WERI-Rb-1 (cell line): ENCODE results near the gene KLF4.
"Not testable (repeated sequence)": the region's sequence is repeated elsewhere in the genome, so short reads cannot be mapped to it uniquely, and the experiment has no call there.

Experiments
- DNase-seq: peaks from one replicate; pipeline ENCODE4 v3.0.0-alpha.2; 2020
- H3K27ac ChIP-seq: fragments of 250-450 bp; sonication (Bioruptor Pico); 2 replicates; pipeline ENCODE4 v1.5.1; 2020; ENCODE audit warnings: mild to moderate bottlenecking, moderate library complexity
- H3K27me3 ChIP-seq: fragments of 250-450 bp; sonication (Bioruptor Pico); 2 replicates; pipeline ENCODE4 v1.5.1; 2021; ENCODE audit warnings: mild to moderate bottlenecking, low read depth, moderate library complexity; ENCODE audit not compliant: insufficient read depth, severe bottlenecking
- H3K36me3 ChIP-seq: fragments of 250-450 bp; sonication (Bioruptor Pico); 2 replicates; pipeline ENCODE4 v1.5.1; 2020; ENCODE audit warnings: mild to moderate bottlenecking, moderate library complexity
- H3K4me3 ChIP-seq: 2 replicates; pipeline ENCODE4 v1.5.1; 2011; ENCODE audit warnings: low read depth, mild to moderate bottlenecking, control low read depth, low read length
- H3K9me3 ChIP-seq: fragments of 250-450 bp; sonication (Bioruptor Pico); 2 replicates; pipeline ENCODE4 v1.5.1; 2021; ENCODE audit warnings: mild to moderate bottlenecking, moderate library complexity; ENCODE audit not compliant: severe bottlenecking
- CTCF ChIP-seq: IDR thresholded peaks from 2 replicates; pipeline ENCODE4 v1.5.1; 2011; ENCODE audit warnings: low read depth, mild to moderate bottlenecking, control low read depth, inconsistent platforms, low read length

KLF4 gene

GRCh38 chr9:107502464-107502863 is 12.9 kb upstream of the KLF4 start:
- no peak for TF ChIP-seq CTCF
- Histone ChIP-seq H3K27ac (no peak overlapping the region), H3K36me3 (no peaks in the 10 kb centered on the region), H3K27me3 (peaks cover 31% of the 10 kb centered on the region), H3K4me3 (no peak overlapping the region), H3K9me3 (no peaks in the 10 kb centered on the region)
- DNase-seq, result no peak

- H3K27ac ChIP-seq, DNase-seq, H3K36me3 ChIP-seq, H3K4me3 ChIP-seq, H3K9me3 ChIP-seq: not testable (repeated sequence)
- peaks cover 21% of the 10 kb centered on the region for H3K27me3 ChIP-seq
Measured at GRCh38 chr9:107500421-107501200, 11.0 kb upstream of the KLF4 start.

GRCh38 chr9:107496976-107497375 is 7.4 kb upstream of the KLF4 start:
- TF ChIP-seq CTCF, result no peak
- H3K4me3 ChIP-seq, result no peak overlapping the region
- no peaks in the 10 kb centered on the region for H3K9me3 ChIP-seq
- no peaks in the 10 kb centered on the region for H3K27me3 ChIP-seq
- no peak for DNase-seq
- H3K36me3 ChIP-seq, result no peaks in the 10 kb centered on the region
- no peak overlapping the region for H3K27ac ChIP-seq

- Histone ChIP-seq H3K27me3 (peaks cover 19% of the 10 kb centered on the region), H3K36me3 (no peaks in the 10 kb centered on the region), H3K27ac (no peak overlapping the region), H3K9me3 (no peaks in the 10 kb centered on the region), H3K4me3 (no peak overlapping the region)
- no peak for TF ChIP-seq CTCF
- no peak for DNase-seq
Measured at GRCh38 chr9:107492381-107492970, 2.9 kb upstream of the KLF4 start.

- Histone ChIP-seq H3K27ac (no peak overlapping the region), H3K36me3 (no peaks in the 10 kb centered on the region; the same call in 1 of the 2 replicates), H3K27me3 (peaks cover 26% of the 10 kb centered on the region), H3K9me3 (no peaks in the 10 kb centered on the region), H3K4me3 (no peak overlapping the region)
- TF ChIP-seq CTCF, result no peak
- DNase-seq, result no peak
Measured at GRCh38 chr9:107491081-107492053, 1.8 kb upstream of the KLF4 start.

- Histone ChIP-seq H3K27me3 (peaks cover 26% of the 10 kb centered on the region), H3K4me3 (peak overlapping the region; percentile 61), H3K27ac (peak overlapping the region; percentile 89; the same call in 1 of the 2 replicates)
- H3K36me3 ChIP-seq, DNase-seq, H3K9me3 ChIP-seq: not testable (repeated sequence)
Measured at GRCh38 chr9:107490606-107490970, 1.0 kb upstream of the KLF4 start.
